ENCODE results near the gene EXOC6B. TPM values are rescaled to one million over a fixed set of nuclear protein-coding genes. Genes with fewer than 3 reads are reported as not detected.

EXOC6B gene
- total RNA-seq: 100 to 1,000 TPM in 1 of 4 donors, 10 to 100 TPM in 3; 14.1 to 107 (median 38.5) TPM

DNA sequence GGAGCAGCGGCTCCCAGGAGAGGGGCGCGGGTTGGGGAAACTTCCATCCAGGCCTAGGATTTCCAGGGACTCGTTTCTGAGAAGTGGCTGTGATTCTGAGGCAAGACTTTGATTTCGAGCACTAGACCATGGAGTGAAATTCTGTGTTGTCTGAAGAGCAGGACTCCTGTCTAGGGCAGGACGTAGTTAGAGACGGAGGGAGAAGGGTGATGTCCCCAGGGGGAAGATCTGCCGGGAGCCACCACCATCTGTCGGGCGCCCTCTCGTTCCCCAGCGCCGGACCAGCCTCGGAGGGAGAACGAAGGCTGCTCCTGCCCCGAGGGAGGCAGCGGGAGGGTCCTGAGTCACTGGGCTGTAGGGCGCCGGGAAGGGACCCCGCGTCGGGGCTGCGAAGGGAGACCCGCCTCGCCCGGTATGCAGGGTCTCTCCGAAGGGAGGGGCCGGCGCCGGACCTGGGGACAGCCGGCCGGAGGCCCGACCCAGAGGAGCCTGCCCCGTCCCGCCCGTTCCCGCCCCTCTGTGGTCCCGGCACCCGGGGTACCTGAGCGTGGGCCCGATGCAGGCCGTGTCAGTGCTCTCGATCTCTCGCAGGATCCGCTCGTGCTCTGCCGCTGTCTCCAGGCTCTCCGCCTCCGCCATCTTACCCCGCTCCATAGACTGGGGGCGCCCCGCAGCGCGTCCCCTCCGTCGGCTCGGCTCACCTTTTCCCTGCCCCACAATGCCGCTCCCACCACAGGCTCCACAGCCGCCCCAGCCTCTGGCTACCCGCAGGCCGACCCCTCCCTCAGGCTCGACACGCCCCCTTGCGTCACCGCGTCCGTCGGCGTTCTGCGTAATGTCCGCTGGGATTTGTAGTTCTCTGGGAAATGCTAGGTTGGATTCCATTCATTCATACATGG, at the start of gene EXOC6B:
EXOC6B (minus strand) TSS at position 777 of the 899 bp plus-strand sequence.
- Histone ChIP-seq H3K36me3 (no peaks in the 10 kb centered on the region), H3K4me1 (no peaks in the 10 kb centered on the region), H3K27ac (peak within 1 kb of the TSS; percentile 87), H3K27me3 (no peaks in the 10 kb centered on the region), H3K4me3 (peak within 1 kb of the TSS; percentile 90 to 94), H3K9me3 (no peaks in the 10 kb centered on the region)
- peak; percentile 92 for DNase-seq
- peak; percentile 67 to 80 for TF ChIP-seq POLR2A (IDR thresholded peaks at IDR 0.05)
- peak in 2 of 4 experiments; percentile 1 to 14 for TF ChIP-seq CTCF (IDR thresholded peaks at IDR 0.05)
- intact Hi-C loops (cut with DNase I; ENCODE audit: low total_unique reads): no loop called here

- Histone ChIP-seq H3K4me1 (no peaks in the 10 kb centered on the region), H3K9me3 (no peaks in the 10 kb centered on the region), H3K36me3 (no peaks in the 10 kb centered on the region), H3K27ac (no peak overlapping the region), H3K27me3 (no peaks in the 10 kb centered on the region), H3K4me3 (no peak overlapping the region)
- TF ChIP-seq CTCF (IDR thresholded peaks at IDR 0.05) (no peak), POLR2A (IDR thresholded peaks at IDR 0.05) (no peak)
- no peak for DNase-seq
- intact Hi-C loops (cut with DNase I; ENCODE audit: low total_unique reads): no loop called here
These were observed 46.0 kb upstream of the EXOC6B start for GRCh38 chr2:72871880-72872279.

- H3K4me1 ChIP-seq: no peaks in the 10 kb centered on the region
- intact Hi-C loops (cut with DNase I; ENCODE audit: low total_unique reads): no loop called here
- no peaks in the 10 kb centered on the region for H3K27me3 ChIP-seq
- H3K4me3 ChIP-seq: no peak overlapping the region
- no peak overlapping the region for H3K27ac ChIP-seq
- no peaks in the 10 kb centered on the region for H3K9me3 ChIP-seq
- no peak for TF ChIP-seq CTCF (IDR thresholded peaks at IDR 0.05)
- TF ChIP-seq POLR2A (IDR thresholded peaks at IDR 0.05): no peak
- DNase-seq: no peak
- H3K36me3 ChIP-seq: no peaks in the 10 kb centered on the region
These were observed 45.2 kb upstream of the EXOC6B start for GRCh38 chr2:72871060-72871459.

DNA sequence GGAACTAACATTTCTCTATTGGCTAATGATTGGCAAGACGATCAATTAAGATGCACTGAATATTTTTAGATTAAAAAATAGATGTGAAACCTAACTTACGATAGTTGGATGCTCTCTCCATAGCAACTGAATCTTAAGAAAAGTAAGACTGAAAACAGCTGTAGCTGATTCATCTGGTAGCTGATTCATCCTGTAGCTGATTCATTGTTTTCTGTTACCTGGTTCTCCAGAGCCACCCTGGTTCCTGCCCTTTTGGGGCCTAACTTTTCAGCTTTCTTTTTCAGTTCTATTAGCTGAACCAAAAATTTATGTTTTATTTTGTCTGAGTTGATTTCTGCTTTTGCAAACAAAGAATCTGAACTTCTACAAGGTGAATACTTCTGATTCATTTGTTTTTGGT, 38.7 kb upstream of the EXOC6B start:
- intact Hi-C loops (cut with DNase I; ENCODE audit: low total_unique reads): loop anchor here (5.0 kb wide), 1 partner anchor 92 kb away; no protein-coding TSS in a partner anchor
- Histone ChIP-seq H3K4me3 (no peak overlapping the region), H3K36me3 (no peaks in the 10 kb centered on the region), H3K4me1 (peaks cover 0 to 3% of the 10 kb centered on the region in 2 donors), H3K27ac (no peak overlapping the region), H3K27me3 (peaks cover 0 to 19% of the 10 kb centered on the region in 2 donors), H3K9me3 (no peaks in the 10 kb centered on the region)
- TF ChIP-seq POLR2A (IDR thresholded peaks at IDR 0.05) (no peak), CTCF (IDR thresholded peaks at IDR 0.05) (no peak)
- no peak for DNase-seq

GRCh38 chr2:72863046-72863445, 37.2 kb upstream of the EXOC6B start:
- no peaks in the 10 kb centered on the region for H3K36me3 ChIP-seq
- no peaks in the 10 kb centered on the region for H3K9me3 ChIP-seq
- no peak overlapping the region for H3K4me3 ChIP-seq
- DNase-seq: no peak
- intact Hi-C loops (cut with DNase I; ENCODE audit: low total_unique reads): loop anchor here (5.0 kb wide), 1 partner anchor 91 kb away; no protein-coding TSS in a partner anchor
- no peak for TF ChIP-seq POLR2A (IDR thresholded peaks at IDR 0.05)
- TF ChIP-seq CTCF (IDR thresholded peaks at IDR 0.05): no peak
- H3K4me1 ChIP-seq: peaks cover 0 to 3% of the 10 kb centered on the region in 2 donors
- no peak overlapping the region for H3K27ac ChIP-seq
- peaks cover 0 to 19% of the 10 kb centered on the region in 2 donors for H3K27me3 ChIP-seq
